HepG2 (cell line): ENCODE measurements around the gene NOP56. TPM values are rescaled to one million over a fixed set of nuclear protein-coding genes. Genes with fewer than 3 reads are reported as not detected.

Experiments
- CENPT ChIP-seq: sonication (generic); formaldehyde crosslinking; IDR thresholded peaks from 2 replicates; pipeline ENCODE4 v1.8.0; 2022; ENCODE audit warnings: low read depth, mild to moderate bottlenecking, moderate library complexity, missing genetic modification reagents
- SIX4 ChIP-seq: sonication (generic); formaldehyde crosslinking; IDR thresholded peaks from 2 replicates; pipeline ENCODE4 v1.4.0; 2020; ENCODE audit warnings: missing genetic modification reagents
- SSRP1 ChIP-seq: IDR thresholded peaks from 2 replicates; pipeline ENCODE4 v1.6.1; 2016; ENCODE audit warnings: control low read depth
- ZHX2 ChIP-seq, 2 experiments: sonication (generic) in 1 of 2; formaldehyde crosslinking in 1 of 2; IDR thresholded peaks; 2 replicates each; pipeline versions ENCODE4 v1.6.1 to v1.9.0; 2014 to 2022; ENCODE audit warnings: antibody characterized with exemption in 1 of 2, borderline replicate concordance in 1 of 2, inconsistent platforms in 1 of 2, low read depth in 1 of 2, missing genetic modification reagents in 1 of 2
- ZNF343 ChIP-seq: sonication (generic); formaldehyde crosslinking; IDR thresholded peaks from 2 replicates; pipeline ENCODE4 v1.4.0; 2020; ENCODE audit warnings: mild to moderate bottlenecking, missing genetic modification reagents
- ZNF609 ChIP-seq: sonication (generic); formaldehyde crosslinking; IDR thresholded peaks from 2 replicates; pipeline ENCODE4 v1.4.0; 2020; ENCODE audit warnings: mild to moderate bottlenecking, missing genetic modification reagents, borderline replicate concordance
- polyA plus RNA-seq, 8 experiments: library from polyadenylated mRNA; depleted of rRNA in 3 of 8; stranded (reverse) in 7 of 8; unstranded in 1 of 8; fragments of >200 nt; fragmentation: Illumina TruSeq in 4 of 8; extraction: Trizol in 4 of 8; gene quantifications; 2 replicates each; pipeline versions ENCODE4 v1.2.1 to v1.2.3, GENCODE V29; 2011 to 2016; ENCODE audit warnings: low read depth in 4 of 8, missing spikeins in 1 of 8, mixed read lengths in 1 of 8; ENCODE audit not compliant: insufficient read depth in 1 of 8
- total RNA-seq, 5 experiments: library from RNA; depleted of rRNA; stranded (reverse); fragments of >200 nt; fragmentation: Illumina TruSeq; extraction: Trizol; gene quantifications; 2 replicates each; pipeline ENCODE4 v1.2.3, GENCODE V29; 2016; ENCODE audit warnings: low read depth in 1 of 5
- TF ChIP-seq, protein P1 (sequence below): sonication (generic); formaldehyde crosslinking; IDR thresholded peaks from 2 replicates; pipeline ENCODE4 v1.4.0; 2020; ENCODE audit warnings: mild to moderate bottlenecking, missing genetic modification reagents

The NOP56 gene
- total and polyA plus RNA-seq, 2 of the 13 experiments (the other 11 are each of a cell fraction or from before 2014, with no cell fraction given), result 369 to 1,116 TPM

DNA sequence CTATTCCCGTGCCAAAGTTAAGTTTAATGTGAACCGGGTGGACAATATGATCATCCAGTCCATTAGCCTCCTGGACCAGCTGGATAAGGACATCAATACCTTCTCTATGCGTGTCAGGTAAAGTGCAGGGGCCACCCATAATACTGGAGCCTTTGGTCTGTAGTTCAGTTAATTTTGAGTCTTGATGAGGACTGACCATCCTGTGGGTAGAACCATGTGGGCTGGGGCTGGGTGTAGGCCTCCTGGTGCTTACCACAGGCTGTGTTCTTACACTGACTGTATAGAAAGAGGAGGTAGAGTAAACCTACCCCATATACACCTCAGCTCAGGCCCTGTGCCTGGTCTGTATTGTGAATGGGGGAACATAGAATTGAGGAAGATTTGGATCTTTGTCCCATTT, 2.4 kb downstream of the NOP56 start (continued):
- TF ChIP-seq, protein P1, sequence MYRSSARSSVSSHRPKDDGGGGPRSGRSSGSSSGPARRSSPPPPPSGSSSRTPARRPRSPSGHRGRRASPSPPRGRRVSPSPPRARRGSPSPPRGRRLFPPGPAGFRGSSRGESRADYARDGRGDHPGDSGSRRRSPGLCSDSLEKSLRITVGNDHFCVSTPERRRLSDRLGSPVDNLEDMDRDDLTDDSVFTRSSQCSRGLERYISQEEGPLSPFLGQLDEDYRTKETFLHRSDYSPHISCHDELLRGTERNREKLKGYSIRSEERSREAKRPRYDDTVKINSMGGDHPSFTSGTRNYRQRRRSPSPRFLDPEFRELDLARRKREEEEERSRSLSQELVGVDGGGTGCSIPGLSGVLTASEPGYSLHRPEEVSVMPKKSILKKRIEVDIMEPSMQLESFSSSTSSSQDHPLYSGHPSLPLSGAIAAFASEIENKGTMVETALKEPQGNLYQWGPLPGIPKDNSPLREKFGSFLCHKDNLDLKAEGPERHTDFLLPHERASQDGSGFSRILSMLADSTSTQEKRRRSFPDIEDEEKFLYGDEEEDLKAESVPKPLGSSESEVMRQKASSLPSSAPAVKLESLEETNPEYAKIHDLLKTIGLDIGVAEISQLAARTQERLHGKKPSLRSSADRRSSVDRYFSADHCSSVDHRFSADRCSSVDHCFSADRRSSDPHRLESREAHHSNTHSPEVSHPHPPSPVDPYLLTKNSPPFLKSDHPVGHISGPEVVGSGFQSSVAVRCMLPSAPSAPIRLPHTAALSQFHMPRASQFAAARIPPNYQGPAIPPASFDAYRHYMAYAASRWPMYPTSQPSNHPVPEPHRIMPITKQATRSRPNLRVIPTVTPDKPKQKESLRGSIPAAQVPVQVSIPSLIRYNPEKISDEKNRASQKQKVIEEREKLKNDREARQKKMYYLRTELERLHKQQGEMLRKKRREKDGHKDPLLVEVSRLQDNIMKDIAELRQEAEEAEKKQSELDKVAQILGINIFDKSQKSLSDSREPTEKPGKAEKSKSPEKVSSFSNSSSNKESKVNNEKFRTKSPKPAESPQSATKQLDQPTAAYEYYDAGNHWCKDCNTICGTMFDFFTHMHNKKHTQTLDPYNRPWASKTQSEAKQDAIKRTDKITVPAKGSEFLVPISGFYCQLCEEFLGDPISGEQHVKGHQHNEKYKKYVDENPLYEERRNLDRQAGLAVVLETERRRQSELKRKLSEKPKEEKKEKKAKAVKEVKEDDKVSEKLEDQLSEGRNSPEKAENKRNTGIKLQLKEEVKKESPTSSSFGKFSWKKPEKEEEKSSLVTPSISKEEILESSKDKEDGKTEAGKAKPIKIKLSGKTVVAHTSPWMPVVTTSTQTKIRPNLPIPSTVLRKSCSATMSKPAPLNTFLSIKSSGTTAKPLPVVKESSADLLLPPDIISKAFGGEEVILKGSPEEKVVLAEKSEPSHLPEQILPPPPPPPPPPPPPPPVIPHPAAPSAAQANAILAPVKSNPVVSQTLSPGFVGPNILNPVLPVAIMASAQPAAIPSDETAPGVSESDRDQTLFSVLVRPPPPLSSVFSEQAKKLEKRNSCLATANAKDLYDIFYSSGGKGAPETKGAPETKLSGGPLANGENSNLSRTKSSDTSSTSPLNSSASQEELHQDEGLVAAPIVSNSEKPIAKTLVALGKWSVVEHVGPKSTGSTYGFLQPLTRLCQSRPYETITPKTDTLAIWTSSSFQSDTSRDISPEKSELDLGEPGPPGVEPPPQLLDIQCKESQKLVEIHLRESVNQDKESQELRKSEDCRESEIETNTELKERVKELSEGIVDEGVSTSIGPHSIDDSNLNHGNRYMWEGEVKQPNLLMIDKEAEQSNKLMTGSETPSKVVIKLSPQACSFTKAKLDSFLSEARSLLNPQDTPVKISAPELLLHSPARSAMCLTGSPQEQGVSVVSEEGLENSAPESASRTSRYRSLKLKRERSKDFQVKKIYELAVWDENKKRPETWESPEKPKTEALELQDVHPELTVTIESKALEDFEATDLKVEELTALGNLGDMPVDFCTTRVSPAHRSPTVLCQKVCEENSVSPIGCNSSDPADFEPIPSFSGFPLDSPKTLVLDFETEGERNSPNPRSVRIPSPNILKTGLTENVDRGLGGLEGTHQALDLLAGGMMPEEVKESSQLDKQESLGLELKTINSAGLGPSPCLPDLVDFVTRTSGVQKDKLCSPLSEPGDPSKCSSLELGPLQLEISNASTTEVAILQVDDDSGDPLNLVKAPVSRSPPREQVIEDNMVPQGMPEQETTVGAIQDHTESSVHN (CRISPR knock-in tag), result 0 out of 2 replicates have a peak, but pooled peaks have one; percentile 34
- TF ChIP-seq SSRP1 (CRISPR knock-in tag), result 0 out of 2 replicates have a peak, but pooled peaks have one; percentile 66
- 0 out of 2 replicates have a peak, but pooled peaks have one; percentile 44 for TF ChIP-seq ZNF343
- peak; percentile 44; the same call in 1 of the 2 replicates for TF ChIP-seq ZNF609 (CRISPR knock-in tag)
- no peak for TF ChIP-seq SIX4 (CRISPR knock-in tag)
- TF ChIP-seq ZHX2 (IDR thresholded peaks at IDR 0.05; ENCODE audit: low read depth), result no peak
- no peak for TF ChIP-seq ZHX2 (CRISPR knock-in tag; IDR thresholded peaks at IDR 0.05; ENCODE audit: borderline replicate concordance)
- 0 out of 2 replicates have a peak, but pooled peaks have one; percentile 33 for TF ChIP-seq CENPT (CRISPR knock-in tag)
